ENCODE data around the gene MTARC1. TPM values are rescaled to one million over a fixed set of nuclear protein-coding genes. Genes with fewer than 3 reads are reported as not detected.

The MTARC1 gene
- total and polyA plus RNA-seq, 12 donors = 4.4 to 24.4 (median 8.4) TPM

GRCh38 chr1:220824031-220824989, 37.6 kb downstream of the MTARC1 start:
- intact Hi-C loops (cut with DNase I) = no loop called here
- H3K4me1 ChIP-seq = peaks cover 0 to 35% (median 21%) of the 10 kb centered on the region in 9 donors
- TF ChIP-seq, protein P1, sequence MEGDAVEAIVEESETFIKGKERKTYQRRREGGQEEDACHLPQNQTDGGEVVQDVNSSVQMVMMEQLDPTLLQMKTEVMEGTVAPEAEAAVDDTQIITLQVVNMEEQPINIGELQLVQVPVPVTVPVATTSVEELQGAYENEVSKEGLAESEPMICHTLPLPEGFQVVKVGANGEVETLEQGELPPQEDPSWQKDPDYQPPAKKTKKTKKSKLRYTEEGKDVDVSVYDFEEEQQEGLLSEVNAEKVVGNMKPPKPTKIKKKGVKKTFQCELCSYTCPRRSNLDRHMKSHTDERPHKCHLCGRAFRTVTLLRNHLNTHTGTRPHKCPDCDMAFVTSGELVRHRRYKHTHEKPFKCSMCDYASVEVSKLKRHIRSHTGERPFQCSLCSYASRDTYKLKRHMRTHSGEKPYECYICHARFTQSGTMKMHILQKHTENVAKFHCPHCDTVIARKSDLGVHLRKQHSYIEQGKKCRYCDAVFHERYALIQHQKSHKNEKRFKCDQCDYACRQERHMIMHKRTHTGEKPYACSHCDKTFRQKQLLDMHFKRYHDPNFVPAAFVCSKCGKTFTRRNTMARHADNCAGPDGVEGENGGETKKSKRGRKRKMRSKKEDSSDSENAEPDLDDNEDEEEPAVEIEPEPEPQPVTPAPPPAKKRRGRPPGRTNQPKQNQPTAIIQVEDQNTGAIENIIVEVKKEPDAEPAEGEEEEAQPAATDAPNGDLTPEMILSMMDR (IDR thresholded peaks at IDR 0.05) = no peak
- ATAC-seq (no peak), DNase-seq (no peak)
- no peaks in the 10 kb centered on the region for H3K36me3 ChIP-seq
- peaks cover 0 to 4% (median 0%) of the 10 kb centered on the region in 11 donors for H3K9me3 ChIP-seq
- 89 to 90% methylated on average over 9 of the region's 9 CpGs for WGBS, 2 donors
- H3K27ac ChIP-seq = no peak overlapping the region
- H3K27me3 ChIP-seq = no peaks in the 10 kb centered on the region
- H3K4me3 ChIP-seq = no peak overlapping the region

DNA sequence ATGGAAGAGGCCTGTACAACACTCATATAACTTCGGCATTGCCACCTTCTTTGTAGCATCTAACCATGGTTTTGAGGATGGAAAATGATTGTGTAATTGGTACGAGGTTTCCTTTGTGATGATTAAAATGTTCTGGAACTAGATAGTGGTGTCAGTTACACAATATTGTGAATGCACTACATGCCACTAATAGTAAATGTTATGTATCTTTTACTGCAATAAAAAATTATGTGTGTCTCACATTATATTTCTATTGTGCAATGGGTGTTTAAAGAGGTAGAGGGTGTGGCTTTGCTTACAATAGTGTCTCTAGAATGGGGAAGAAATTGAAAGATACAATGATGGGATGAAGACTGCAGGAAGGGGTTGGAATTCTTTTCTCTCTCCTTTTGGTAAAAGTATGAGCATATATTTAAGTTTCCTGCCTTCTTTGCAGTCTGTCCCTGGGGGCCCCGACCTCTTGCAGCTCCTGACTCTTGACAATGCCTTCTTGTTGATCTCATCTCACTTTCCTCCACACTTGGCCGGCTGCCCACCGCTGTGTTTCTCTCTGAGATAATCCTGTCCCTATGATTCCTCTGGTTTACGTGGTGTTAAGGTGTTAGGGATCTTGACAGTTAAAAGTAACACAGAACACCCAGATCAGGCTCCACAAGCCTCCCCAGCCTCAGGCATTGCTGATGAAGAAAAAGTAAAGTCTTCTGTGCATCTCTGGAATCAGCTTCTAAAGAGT, 39.3 kb downstream of the MTARC1 start:
- no peaks in the 10 kb centered on the region for H3K36me3 ChIP-seq
- intact Hi-C loops (cut with DNase I) = no loop called here
- 38 to 42% methylated on average over 6 of the region's 6 CpGs for WGBS, 2 donors
- H3K4me1 ChIP-seq = peaks cover 0 to 45% (median 30%) of the 10 kb centered on the region in 9 donors
- ATAC-seq (no peak), DNase-seq (peak in 1 of 2 donors; percentile 34)
- H3K27ac ChIP-seq = no peak overlapping the region
- TF ChIP-seq, protein P1 (IDR thresholded peaks at IDR 0.05) = no peak
- H3K4me3 ChIP-seq = no peak overlapping the region
- H3K27me3 ChIP-seq = no peaks in the 10 kb centered on the region
- no peaks in the 10 kb centered on the region for H3K9me3 ChIP-seq

DNA sequence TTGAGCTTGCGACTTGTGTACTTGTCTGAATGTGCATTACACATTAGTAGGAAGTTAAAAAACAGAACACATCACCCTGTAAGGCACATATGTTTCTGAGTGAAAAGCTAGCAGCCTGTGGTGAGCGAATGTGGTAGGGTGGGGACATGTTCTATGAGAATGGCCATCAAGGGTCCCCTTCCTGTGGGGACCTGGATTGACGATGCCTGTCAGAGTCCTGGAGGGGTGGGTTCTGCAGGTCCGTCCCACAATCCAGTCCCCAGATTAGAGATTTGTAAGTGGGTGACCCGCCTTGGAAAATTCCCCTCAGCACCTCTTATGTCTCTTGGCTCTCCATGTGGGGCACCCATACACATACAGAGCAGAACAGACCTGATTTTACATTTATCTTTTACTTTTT, 40.0 kb downstream of the MTARC1 start:
- intact Hi-C loops (cut with DNase I) = no loop called here
- no peaks in the 10 kb centered on the region for H3K36me3 ChIP-seq
- no peak overlapping the region for H3K4me3 ChIP-seq
- H3K4me1 ChIP-seq = peaks cover 0 to 45% (median 30%) of the 10 kb centered on the region in 9 donors
- no peak overlapping the region for H3K27ac ChIP-seq
- DNase-seq (no peak), ATAC-seq (no peak)
- WGBS, 2 donors = 89% methylated on average over 5 of the region's 5 CpGs
- peaks cover 0 to 4% (median 0%) of the 10 kb centered on the region in 11 donors for H3K9me3 ChIP-seq
- TF ChIP-seq, protein P1 (IDR thresholded peaks at IDR 0.05) = no peak
- H3K27me3 ChIP-seq = no peaks in the 10 kb centered on the region

DNA sequence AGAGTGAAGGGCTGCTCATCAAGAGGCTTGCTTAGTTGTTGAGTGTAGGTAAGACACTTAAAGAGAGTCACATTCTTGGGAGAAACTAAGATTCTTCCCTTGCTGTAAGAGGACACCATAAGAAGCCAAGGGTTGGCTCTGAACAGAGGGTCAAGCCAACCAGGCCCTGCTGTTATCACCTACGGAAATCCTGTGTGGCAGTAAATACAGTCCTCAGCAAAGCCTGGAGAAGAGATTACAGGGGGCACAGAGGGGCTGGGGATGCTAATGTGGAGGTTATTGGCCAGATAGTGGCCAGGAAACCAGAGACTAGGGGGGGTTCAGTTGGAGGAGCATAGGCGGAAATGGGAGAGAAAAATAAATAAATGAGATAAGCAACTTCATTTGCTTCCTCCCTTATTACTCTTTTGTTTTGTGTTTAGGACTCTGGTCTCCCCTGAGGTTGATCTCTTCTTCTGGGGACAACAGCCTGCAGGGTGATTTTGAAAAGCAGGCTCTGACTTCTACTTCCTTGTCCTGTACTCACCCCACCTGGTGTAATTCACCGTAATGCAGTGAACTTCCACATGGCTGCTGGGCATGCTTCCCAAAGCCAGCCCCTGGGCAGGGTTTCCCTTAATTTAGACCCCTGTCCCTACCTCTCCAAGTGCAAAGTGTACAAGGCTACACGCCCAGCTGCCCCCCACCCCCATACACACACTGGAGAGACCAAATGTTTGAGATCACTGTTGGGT, 40.9 kb downstream of the MTARC1 start:
- Histone ChIP-seq H3K27ac (no peak overlapping the region), H3K36me3 (no peaks in the 10 kb centered on the region), H3K4me3 (no peak overlapping the region), H3K27me3 (no peaks in the 10 kb centered on the region), H3K9me3 (peaks cover 0 to 4% (median 0%) of the 10 kb centered on the region in 11 donors), H3K4me1 (peaks cover 0 to 45% (median 30%) of the 10 kb centered on the region in 9 donors)
- WGBS, 2 donors = 55 to 57% methylated on average over 4 of the region's 4 CpGs
- no peak for DNase-seq
- TF ChIP-seq, protein P1 (IDR thresholded peaks at IDR 0.05) = no peak
- ATAC-seq = peak in 5 of 8 donors; percentile 12 to 36 (median 34)
- intact Hi-C loops (cut with DNase I) = no loop called here
